GM18511 (cell line): ENCODE results near the gene FGF19.

Experiments used
- ATAC-seq: cut with Tn5 transposase; IDR thresholded peaks from one replicate; pipeline ENCODE4 v1.9.1; 2021; ENCODE audit warnings: mild to moderate bottlenecking, moderate library complexity; ENCODE audit not compliant: unreplicated experiment

FGF19 gene, protein sequence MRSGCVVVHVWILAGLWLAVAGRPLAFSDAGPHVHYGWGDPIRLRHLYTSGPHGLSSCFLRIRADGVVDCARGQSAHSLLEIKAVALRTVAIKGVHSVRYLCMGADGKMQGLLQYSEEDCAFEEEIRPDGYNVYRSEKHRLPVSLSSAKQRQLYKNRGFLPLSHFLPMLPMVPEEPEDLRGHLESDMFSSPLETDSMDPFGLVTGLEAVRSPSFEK

GRCh38 chr11:69703768-69704507 lies at the start of gene FGF19:
Gene FGF19 (minus strand): TSS chr11:69704022. CDS start chr11:69703876, 146 bp downstream.
- ATAC-seq = no peak

DNA sequence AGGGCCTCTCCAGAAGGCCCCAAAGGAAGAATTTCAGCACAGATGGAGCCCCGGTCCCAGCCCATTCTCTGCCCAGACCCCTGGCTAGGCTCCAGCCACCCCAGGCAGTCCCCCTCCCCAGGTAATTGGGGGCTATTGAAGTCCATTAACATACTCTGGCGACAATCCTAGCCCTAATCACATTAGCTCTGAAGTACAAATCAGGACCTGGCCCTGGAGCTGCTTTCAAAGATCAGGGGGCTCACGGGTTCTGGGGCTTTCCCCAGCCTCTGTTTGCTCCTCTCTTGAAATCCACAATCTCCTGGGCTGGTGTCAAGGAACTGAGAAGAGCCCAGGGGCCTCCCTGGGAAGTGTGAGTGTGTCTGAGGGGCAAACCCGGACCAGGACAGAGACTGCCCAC lies 49.1 kb upstream of the FGF19 start:
- no peak for ATAC-seq

- ATAC-seq = no peak
Measured at GRCh38 chr11:69750875-69751597, 47.2 kb upstream of the FGF19 start.

- no peak for ATAC-seq
Measured at GRCh38 chr11:69750108-69750850, 46.5 kb upstream of the FGF19 start.

DNA sequence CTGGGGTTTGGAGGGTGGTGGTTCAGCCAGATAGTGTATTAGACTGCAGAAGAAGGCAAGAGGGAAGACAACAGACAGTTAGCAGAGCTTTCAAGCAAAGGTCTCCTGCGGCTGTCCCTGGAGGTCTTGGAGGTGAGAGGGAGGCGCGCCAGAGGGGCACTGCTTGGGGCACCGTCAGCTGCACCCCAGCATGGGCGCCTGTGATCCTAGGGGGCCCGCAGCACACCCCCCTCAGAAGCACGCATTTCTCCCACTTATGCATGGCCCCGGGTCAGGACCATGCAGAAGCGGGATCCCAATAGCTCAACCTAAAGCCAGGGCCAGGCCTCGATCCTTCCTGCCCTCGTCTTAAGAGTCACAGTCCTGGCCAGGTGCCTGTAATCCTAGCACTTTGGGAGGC lies 44.8 kb upstream of the FGF19 start:
- ATAC-seq = no peak

DNA sequence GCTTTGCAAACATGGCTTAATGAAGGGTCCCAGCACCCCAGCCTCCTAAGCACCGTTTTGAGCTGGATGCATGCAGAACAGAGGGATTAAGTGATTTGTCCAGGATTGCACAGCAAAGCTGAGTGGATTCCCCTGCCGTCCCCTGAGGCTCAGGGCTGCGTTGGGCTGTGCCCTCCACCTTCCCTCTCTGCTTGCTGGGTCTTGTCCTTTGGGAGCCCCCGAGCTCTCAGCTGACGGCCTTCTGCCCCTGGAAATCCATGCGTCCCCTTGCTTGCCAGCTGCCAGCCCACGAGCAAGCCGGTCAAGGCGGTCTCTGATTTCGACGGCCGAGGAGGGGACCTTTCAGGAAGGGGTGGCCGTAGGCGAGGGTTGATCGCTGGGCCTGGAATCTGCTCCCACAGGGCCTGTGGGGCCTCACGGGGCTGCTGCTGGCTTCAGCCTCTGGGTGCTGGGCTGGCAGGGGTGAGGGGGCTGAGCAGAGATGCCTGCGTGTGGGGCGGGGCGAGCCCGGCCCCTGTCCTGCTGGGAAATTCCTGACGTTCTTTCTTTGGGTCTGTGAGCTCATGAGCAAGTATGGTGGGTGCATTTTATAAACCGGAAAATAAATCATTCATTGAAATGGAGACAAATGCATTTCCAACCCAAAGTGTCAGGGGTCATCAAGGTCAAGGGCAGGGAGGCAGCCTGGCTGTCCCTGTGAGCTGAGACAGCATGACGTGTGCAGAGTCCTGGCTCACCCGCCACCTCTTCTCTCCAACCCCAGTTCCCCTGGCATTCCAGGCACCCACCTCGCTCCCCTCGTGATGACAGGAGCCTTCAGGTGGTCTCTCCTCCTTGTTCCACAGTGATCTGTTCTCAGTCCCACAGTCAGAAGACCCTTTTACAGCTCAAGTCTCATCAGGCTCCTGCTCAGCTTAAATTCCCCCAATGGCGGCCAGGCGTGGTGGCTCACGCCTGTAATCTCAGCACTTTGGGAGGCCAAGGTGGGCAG lies 43.2 kb upstream of the FGF19 start:
- ATAC-seq = no peak

DNA sequence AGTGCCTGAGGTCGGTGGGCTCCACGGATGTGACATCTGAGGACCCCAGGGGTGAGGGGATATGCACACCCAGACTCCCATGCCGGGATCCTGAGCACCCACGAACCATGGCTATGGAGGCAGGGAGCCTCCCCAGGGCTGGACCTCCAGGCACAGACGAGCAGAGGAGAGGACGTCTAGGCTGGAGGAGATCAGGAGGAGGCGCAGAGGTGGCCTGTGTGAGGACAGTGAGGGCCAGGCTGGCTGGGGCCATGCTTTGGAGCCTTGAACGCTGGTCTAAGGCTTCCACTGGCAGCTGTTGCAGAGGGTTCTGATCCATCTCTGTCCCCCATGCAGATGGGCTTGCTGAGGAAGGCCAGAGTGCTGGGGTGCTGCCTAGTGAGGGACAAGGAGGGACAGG lies 42.3 kb upstream of the FGF19 start:
- no peak for ATAC-seq

DNA sequence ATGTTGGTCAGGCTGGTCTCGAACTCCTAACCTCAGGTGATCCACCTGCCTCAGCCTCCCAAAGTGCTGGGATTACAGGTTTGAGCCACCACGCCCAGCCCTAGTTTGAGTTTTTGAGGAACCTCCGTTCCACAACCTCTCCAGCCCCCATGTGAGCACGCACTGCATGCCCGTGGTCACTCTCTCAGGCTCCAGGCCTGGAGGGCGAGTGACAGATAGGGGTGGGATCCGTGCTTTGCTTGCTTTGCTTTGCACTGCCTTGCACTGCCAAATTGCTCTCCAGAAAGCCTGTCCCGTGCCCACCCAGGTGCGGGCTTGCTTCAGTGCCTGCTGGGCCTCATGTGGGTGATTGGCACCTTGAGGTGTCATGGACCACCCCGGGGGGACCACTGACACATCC lies 41.4 kb upstream of the FGF19 start:
- ATAC-seq = no peak

- no peak for ATAC-seq
Measured at GRCh38 chr11:69744435-69744834, 40.6 kb upstream of the FGF19 start.

- ATAC-seq = no peak
Measured at GRCh38 chr11:69734841-69735240, 31.0 kb upstream of the FGF19 start.

GRCh38 chr11:69734367-69734766 lies 30.5 kb upstream of the FGF19 start:
- no peak for ATAC-seq

- ATAC-seq = no peak
Measured at GRCh38 chr11:69732910-69733309, 29.1 kb upstream of the FGF19 start.

DNA sequence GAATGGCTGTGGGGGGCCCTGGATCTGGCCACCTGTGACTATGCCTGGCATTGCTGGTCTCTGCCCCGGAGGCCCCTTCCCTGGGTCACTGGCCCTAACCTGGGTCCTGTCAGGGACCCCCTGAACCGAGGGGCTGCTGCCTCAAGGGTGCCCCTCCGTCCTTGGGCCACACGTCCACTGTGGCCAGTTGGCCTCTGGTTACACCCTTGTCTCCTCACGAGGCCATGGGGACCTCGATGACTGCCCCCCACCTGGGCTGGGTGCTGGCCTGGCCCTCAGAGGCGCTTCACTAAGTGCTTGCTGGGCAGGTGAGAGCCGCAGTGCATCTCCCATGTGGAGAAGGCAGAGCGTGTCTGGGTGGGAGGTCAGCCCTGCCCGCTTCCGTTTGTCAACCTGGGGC lies 27.3 kb upstream of the FGF19 start:
- no peak for ATAC-seq

DNA sequence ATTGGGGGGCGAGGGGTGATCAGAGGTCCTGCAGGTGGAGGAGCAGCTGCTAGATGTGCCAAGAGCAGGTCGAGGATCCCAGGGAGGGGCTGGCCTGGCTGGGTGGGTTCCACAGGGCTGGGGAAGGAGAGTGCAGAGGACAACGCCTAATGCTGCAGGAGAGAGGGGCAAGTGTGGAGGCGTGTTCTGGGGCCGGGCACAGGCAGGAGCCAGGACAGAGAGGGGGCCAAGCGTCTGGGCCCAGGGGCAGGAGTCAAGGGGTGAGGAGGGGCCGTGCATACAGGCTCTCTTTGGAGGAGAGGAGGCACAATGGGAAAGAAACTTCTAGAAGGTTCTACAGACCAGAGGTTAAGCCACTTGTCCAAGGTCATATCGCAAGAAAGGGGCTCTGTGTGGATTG lies 26.7 kb upstream of the FGF19 start:
- ATAC-seq = no peak

GRCh38 chr11:69729252-69729651 lies 25.4 kb upstream of the FGF19 start:
- no peak for ATAC-seq

DNA sequence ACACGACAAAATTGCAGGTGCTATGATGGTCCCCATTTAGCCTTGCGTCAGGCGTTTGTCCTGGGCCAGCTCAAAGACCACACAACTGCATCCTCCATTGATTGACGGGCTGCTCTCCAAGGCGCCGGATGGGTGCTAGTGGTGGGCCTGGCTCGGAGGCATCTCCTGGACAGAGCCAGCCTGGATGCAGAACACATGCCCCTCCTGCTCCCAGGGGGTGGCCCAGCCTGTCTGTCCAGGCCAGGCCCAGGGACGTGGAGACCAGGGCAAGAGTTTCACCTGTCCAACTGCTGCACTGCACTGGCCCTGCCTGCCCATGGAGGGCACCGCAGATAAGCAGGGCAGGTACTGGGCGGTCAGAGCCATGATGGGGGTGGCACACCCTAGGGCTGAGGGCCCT lies 23.4 kb upstream of the FGF19 start:
- no peak for ATAC-seq

- ATAC-seq = no peak
Measured at GRCh38 chr11:69726481-69726880, 22.7 kb upstream of the FGF19 start.

GRCh38 chr11:69726019-69726418 lies 22.2 kb upstream of the FGF19 start:
- ATAC-seq = no peak

DNA sequence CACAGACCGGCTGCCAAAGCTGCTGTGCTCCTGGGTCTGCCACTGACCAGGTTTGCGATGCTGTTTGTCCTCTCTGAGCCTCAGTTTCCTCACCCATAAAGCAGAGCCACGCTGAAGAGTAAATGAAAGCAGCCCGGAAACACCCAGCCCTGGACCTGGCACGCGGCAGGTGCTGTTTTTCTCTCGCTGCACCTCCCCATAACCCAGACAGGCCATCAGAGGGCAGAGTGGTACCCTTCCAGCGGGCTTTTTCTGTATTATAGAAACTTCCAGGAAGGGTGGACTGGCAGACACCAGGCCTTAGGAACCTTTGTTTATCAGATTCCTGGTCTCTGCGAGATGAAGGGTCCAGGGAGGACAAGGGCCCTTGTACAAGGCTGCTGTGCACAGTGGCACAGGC lies 17.9 kb upstream of the FGF19 start:
- ATAC-seq = no peak

GRCh38 chr11:69721106-69721505 lies 17.3 kb upstream of the FGF19 start:
- ATAC-seq = no peak
